HepG2 (cell line): Measurements from ENCODE around the gene CYB5D1. TPM values are rescaled to one million over a fixed set of nuclear protein-coding genes. Genes with fewer than 3 reads are reported as not detected.

Experiments used
- ARID2 ChIP-seq: sonication (generic); formaldehyde crosslinking; IDR thresholded peaks from 2 replicates; pipeline ENCODE4 v1.8.1; 2022; ENCODE audit warnings: mild to moderate bottlenecking, missing genetic modification reagents, borderline replicate concordance
- ATF2 ChIP-seq: sonication (generic); formaldehyde crosslinking; IDR thresholded peaks from 2 replicates; pipeline ENCODE4 v1.4.0; 2020; ENCODE audit warnings: missing genetic modification reagents
- CBFB ChIP-seq: sonication (generic); formaldehyde crosslinking; IDR thresholded peaks from 2 replicates; pipeline ENCODE4 v1.4.0; 2020; ENCODE audit warnings: missing genetic modification reagents
- HNRNPL ChIP-seq: fragments of 200-400 bp; formaldehyde crosslinking; IDR thresholded peaks from 2 replicates; pipeline ENCODE4 v1.6.1; 2017; ENCODE audit warnings: mild to moderate bottlenecking, low read depth, low read length
- KAT8 ChIP-seq: IDR thresholded peaks from 2 replicates; pipeline ENCODE4 v1.6.1; 2016; ENCODE audit warnings: missing genetic modification reagents, missing compliant biosample characterization
- MAZ ChIP-seq, 2 experiments: sonication (generic) in 1 of 2; formaldehyde crosslinking in 1 of 2; IDR thresholded peaks; 2 replicates each; pipeline versions ENCODE4 v1.5.0 to v1.6.1; 2012 to 2020; ENCODE audit warnings: low read depth in 2 of 2, mild to moderate bottlenecking in 2 of 2, borderline replicate concordance in 1 of 2, improper control_type of control experiment in 1 of 2, low read length in 1 of 2, missing genetic modification reagents in 1 of 2, moderate library complexity in 1 of 2
- NCOA1 ChIP-seq: sonication (generic); formaldehyde crosslinking; IDR thresholded peaks from 2 replicates; pipeline ENCODE4 v1.9.0; 2021; ENCODE audit warnings: missing genetic modification reagents
- PHF8 ChIP-seq: sonication (generic); formaldehyde crosslinking; IDR thresholded peaks from 2 replicates; pipeline ENCODE4 v1.5.0; 2020; ENCODE audit warnings: missing genetic modification reagents
- PREB ChIP-seq: sonication (generic); formaldehyde crosslinking; IDR thresholded peaks from 2 replicates; pipeline ENCODE4 v1.4.0; 2020; ENCODE audit warnings: missing genetic modification reagents
- SCMH1 ChIP-seq: sonication (generic); formaldehyde crosslinking; IDR thresholded peaks from 2 replicates; pipeline ENCODE4 v1.9.0; 2021; ENCODE audit warnings: missing genetic modification reagents, mild to moderate bottlenecking, borderline replicate concordance
- SKI ChIP-seq: fragments of 450-650 bp; IDR thresholded peaks from one replicate; pipeline ENCODE4 v1.6.1; 2018; ENCODE audit warnings: mild to moderate bottlenecking; ENCODE audit not compliant: partially characterized antibody
- STAG1 ChIP-seq: sonication (generic); formaldehyde crosslinking; IDR thresholded peaks from 2 replicates; pipeline ENCODE4 v1.4.0; 2020; ENCODE audit warnings: missing genetic modification reagents
- SUZ12 ChIP-seq: fragments of 150-350 bp; IDR thresholded peaks from 2 replicates; pipeline ENCODE4 v1.6.1; 2014; ENCODE audit warnings: low read depth, low read length
- THAP11 ChIP-seq: IDR thresholded peaks from 2 replicates; pipeline ENCODE4 v1.6.1; 2016; ENCODE audit warnings: missing biosample characterization, missing genetic modification reagents
- ZBTB37 ChIP-seq: sonication (generic); formaldehyde crosslinking; IDR thresholded peaks from 2 replicates; pipeline ENCODE4 v1.4.0; 2020; ENCODE audit warnings: mild to moderate bottlenecking, missing genetic modification reagents
- ZFP62 ChIP-seq: sonication (generic); formaldehyde crosslinking; IDR thresholded peaks from 2 replicates; pipeline ENCODE4 v1.4.0; 2020; ENCODE audit warnings: missing genetic modification reagents
- ZMYM4 ChIP-seq: sonication (generic); formaldehyde crosslinking; IDR thresholded peaks from 2 replicates; pipeline ENCODE4 v1.8.1; 2023; ENCODE audit warnings: mild to moderate bottlenecking, missing genetic modification reagents
- ZNF274 ChIP-seq: sonication (generic); formaldehyde crosslinking; IDR thresholded peaks from 2 replicates; pipeline ENCODE4 v1.5.1; 2020; ENCODE audit warnings: mild to moderate bottlenecking, missing genetic modification reagents
- ZNF441 ChIP-seq: sonication (generic); formaldehyde crosslinking; IDR thresholded peaks from 2 replicates; pipeline ENCODE4 v1.7.0; 2021; ENCODE audit warnings: missing genetic modification reagents, borderline replicate concordance
- ZNF557 ChIP-seq: sonication (generic); formaldehyde crosslinking; IDR thresholded peaks from 2 replicates; pipeline ENCODE4 v1.4.0; 2020; ENCODE audit warnings: missing genetic modification reagents
- ZNF724P ChIP-seq: sonication (generic); formaldehyde crosslinking; IDR thresholded peaks from 2 replicates; pipeline ENCODE4 v1.8.0; 2022; ENCODE audit warnings: missing genetic modification reagents, borderline replicate concordance
- ZNF816 ChIP-seq: sonication (generic); formaldehyde crosslinking; IDR thresholded peaks from 2 replicates; pipeline ENCODE4 v1.8.0; 2022; ENCODE audit warnings: missing genetic modification reagents, mild to moderate bottlenecking, borderline replicate concordance
- polyA plus RNA-seq, 8 experiments: library from polyadenylated mRNA; depleted of rRNA in 3 of 8; stranded (reverse) in 7 of 8; unstranded in 1 of 8; fragments of >200 nt; fragmentation: Illumina TruSeq in 4 of 8; extraction: Trizol in 4 of 8; gene quantifications; 2 replicates each; pipeline versions ENCODE4 v1.2.1 to v1.2.3, GENCODE V29; 2011 to 2016; ENCODE audit warnings: low read depth in 4 of 8, missing spikeins in 1 of 8, mixed read lengths in 1 of 8; ENCODE audit not compliant: insufficient read depth in 1 of 8
- total RNA-seq, 5 experiments: library from RNA; depleted of rRNA; stranded (reverse); fragments of >200 nt; fragmentation: Illumina TruSeq; extraction: Trizol; gene quantifications; 2 replicates each; pipeline ENCODE4 v1.2.3, GENCODE V29; 2016; ENCODE audit warnings: low read depth in 1 of 5
- TF ChIP-seq, protein P1 (sequence below): sonication (generic); formaldehyde crosslinking; IDR thresholded peaks from 2 replicates; pipeline ENCODE4 v1.4.0; 2020; ENCODE audit warnings: mild to moderate bottlenecking, low read depth, missing genetic modification reagents
- TF ChIP-seq, protein P2 (sequence below): sonication (generic); formaldehyde crosslinking; IDR thresholded peaks from 2 replicates; pipeline ENCODE4 v1.8.0; 2022; ENCODE audit warnings: mild to moderate bottlenecking, missing genetic modification reagents; ENCODE audit not compliant: insufficient replicate concordance

CYB5D1 gene
- total and polyA plus RNA-seq, 2 of the 13 experiments (the other 11 are each of a cell fraction or from before 2014, with no cell fraction given), result 8.9 to 17.0 TPM

- TF ChIP-seq NCOA1 (CRISPR knock-in tag) (no peak), SCMH1 (CRISPR knock-in tag) (no peak), ZFP62 (CRISPR knock-in tag) (no peak), SKI (no peak), THAP11 (CRISPR knock-in tag) (peak; percentile 69), ARID2 (CRISPR knock-in tag) (no peak), ZNF441 (CRISPR knock-in tag) (no peak), ZBTB37 (no peak), PREB (no peak), ZNF557 (CRISPR knock-in tag) (no peak), ATF2 (peak; percentile 20; the same call in 1 of the 2 replicates), MAZ (IDR thresholded peaks at IDR 0.05; ENCODE audit: borderline replicate concordance, low read depth, low read length) (no peak), MAZ (CRISPR knock-in tag; IDR thresholded peaks at IDR 0.05; ENCODE audit: low read depth) (peak; percentile 51; the same call in 1 of the 2 replicates), STAG1 (CRISPR knock-in tag) (peak; percentile 93), HNRNPL (peak; percentile 73; the same call in 1 of the 2 replicates), ZNF724P (no peak), PHF8 (CRISPR knock-in tag) (peak; percentile 31; the same call in 1 of the 2 replicates), CBFB (CRISPR knock-in tag) (no peak), ZNF274 (CRISPR knock-in tag) (no peak), ZMYM4 (CRISPR knock-in tag) (peak; percentile 90), ZNF816 (CRISPR knock-in tag) (no peak), KAT8 (CRISPR knock-in tag) (no peak), SUZ12 (no peak)
- TF ChIP-seq, protein P1, sequence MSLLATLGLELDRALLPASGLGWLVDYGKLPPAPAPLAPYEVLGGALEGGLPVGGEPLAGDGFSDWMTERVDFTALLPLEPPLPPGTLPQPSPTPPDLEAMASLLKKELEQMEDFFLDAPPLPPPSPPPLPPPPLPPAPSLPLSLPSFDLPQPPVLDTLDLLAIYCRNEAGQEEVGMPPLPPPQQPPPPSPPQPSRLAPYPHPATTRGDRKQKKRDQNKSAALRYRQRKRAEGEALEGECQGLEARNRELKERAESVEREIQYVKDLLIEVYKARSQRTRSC (CRISPR knock-in tag), result no peak
- TF ChIP-seq, protein P2, sequence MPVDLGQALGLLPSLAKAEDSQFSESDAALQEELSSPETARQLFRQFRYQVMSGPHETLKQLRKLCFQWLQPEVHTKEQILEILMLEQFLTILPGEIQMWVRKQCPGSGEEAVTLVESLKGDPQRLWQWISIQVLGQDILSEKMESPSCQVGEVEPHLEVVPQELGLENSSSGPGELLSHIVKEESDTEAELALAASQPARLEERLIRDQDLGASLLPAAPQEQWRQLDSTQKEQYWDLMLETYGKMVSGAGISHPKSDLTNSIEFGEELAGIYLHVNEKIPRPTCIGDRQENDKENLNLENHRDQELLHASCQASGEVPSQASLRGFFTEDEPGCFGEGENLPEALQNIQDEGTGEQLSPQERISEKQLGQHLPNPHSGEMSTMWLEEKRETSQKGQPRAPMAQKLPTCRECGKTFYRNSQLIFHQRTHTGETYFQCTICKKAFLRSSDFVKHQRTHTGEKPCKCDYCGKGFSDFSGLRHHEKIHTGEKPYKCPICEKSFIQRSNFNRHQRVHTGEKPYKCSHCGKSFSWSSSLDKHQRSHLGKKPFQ (CRISPR knock-in tag), result no peak
These were observed 6.2 kb upstream of the CYB5D1 start (continued) for GRCh38 chr17:7851438-7852261.
